GM12878 (cell line): ENCODE results near the gene METTL27. TPM values are rescaled to one million over a fixed set of nuclear protein-coding genes. Genes with fewer than 3 reads are reported as not detected.

Source experiments
- ATAC-seq: fragments of 200-7000 bp; cut with Tn5 transposase; 3 replicates; pipeline ENCODE4 v1.9.1; 2020; ENCODE audit warnings: mild to moderate bottlenecking, moderate library complexity
- BruUV-seq: library from RNA; stranded (reverse); fragments of 400-500 nt; replicated peaks from 2 replicates; lab custom pipeline; 2021; lab: Mats Ljungman, UMichigan
- CTCF ChIA-PET: fragments of 300-600 bp; sonication (Branson Sonifier 250); formaldehyde crosslinking; extraction: SDS; loops from one replicate; lab custom pipeline; 2021; ENCODE audit warnings: inconsistent platforms; lab: Yijun Ruan, JAX
- POLR2A ChIA-PET: fragments of 350-600 bp; formaldehyde crosslinking; extraction: SDS; loops from one replicate; lab custom pipeline; 2021; ENCODE audit warnings: inconsistent platforms; lab: Charles Lee
- RAD21 ChIA-PET: fragments of 300-600 bp; sonication (Branson Sonifier 250); formaldehyde crosslinking; loops from one replicate; lab custom pipeline; 2023; ENCODE audit warnings: antibody characterized with exemption; ENCODE audit not compliant: unreplicated experiment; lab: Charles Lee
- SMC1A ChIA-PET: fragments of 300-600 bp; sonication (Branson Sonifier 250); formaldehyde crosslinking; loops from one replicate; lab custom pipeline; 2023; ENCODE audit not compliant: unreplicated experiment, uncharacterized antibody; lab: Charles Lee
- DNase-seq: peaks from one replicate; pipeline ENCODE4 v3.0.0-alpha.2; 2011; ENCODE audit warnings: low read depth, low spot score
- FAIRE-seq: peaks from 3 replicates; lab custom pipeline; 2011; peaks lifted over from hg19 to GRCh38; lab: Jason Lieb, UNC
- H2AFZ ChIP-seq: 2 replicates; pipeline ENCODE4 v1.6.0; 2011; ENCODE audit warnings: low read depth, low read length, control low read depth; ENCODE audit not compliant: control insufficient read depth
- H3K27ac ChIP-seq: 2 replicates; pipeline ENCODE4 v1.5.1; 2011; ENCODE audit warnings: control low read depth; ENCODE audit not compliant: control insufficient read depth, insufficient read depth
- H3K27me3 ChIP-seq, 2 experiments: replicated peaks in 1 of 2; 2 replicates each; pipeline versions ENCODE4 v1.6.0 to v1.6.1; 2011; ENCODE audit warnings: low read length in 1 of 2; ENCODE audit not compliant: control insufficient read depth in 2 of 2, insufficient read depth in 2 of 2
- H3K36me3 ChIP-seq, 2 experiments: 2 replicates each; pipeline ENCODE4 v1.5.1; 2011; ENCODE audit warnings: low read length in 1 of 2; ENCODE audit not compliant: control insufficient read depth in 2 of 2, insufficient read depth in 2 of 2
- H3K4me1 ChIP-seq: 2 replicates; pipeline ENCODE4 v1.6.1; 2011; ENCODE audit warnings: mild to moderate bottlenecking, low read length, moderate library complexity, mixed read lengths; ENCODE audit not compliant: control insufficient read depth, insufficient read depth
- H3K4me2 ChIP-seq: 2 replicates; pipeline ENCODE4 v1.6.0; 2011; ENCODE audit warnings: control low read depth; ENCODE audit not compliant: control insufficient read depth, insufficient read depth
- H3K4me3 ChIP-seq: fragments of 200-600 bp; sonication (generic); 2 replicates; pipeline ENCODE4 v1.5.1; 2016
- H3K79me2 ChIP-seq: 2 replicates; pipeline ENCODE4 v1.6.0; 2011; ENCODE audit warnings: low read length; ENCODE audit not compliant: control insufficient read depth, insufficient read depth
- H3K9ac ChIP-seq: 2 replicates; pipeline ENCODE4 v1.8.0; 2011; ENCODE audit warnings: low read length, control low read depth, mixed read lengths; ENCODE audit not compliant: control insufficient read depth, insufficient read depth
- H3K9me3 ChIP-seq: replicated peaks from 3 replicates; pipeline ENCODE4 v1.5.1; 2011; ENCODE audit warnings: mild to moderate bottlenecking, low read length; ENCODE audit not compliant: control insufficient read depth, insufficient read depth
- H4K20me1 ChIP-seq: 2 replicates; pipeline ENCODE4 v1.6.0; 2011; ENCODE audit not compliant: control insufficient read depth, insufficient read depth
- DPF2 ChIP-seq: fragments of 450-650 bp; IDR thresholded peaks from 2 replicates; pipeline ENCODE4 v1.6.1; 2017; ENCODE audit warnings: mild to moderate bottlenecking
- HDAC2 ChIP-seq: fragments of 200-600 bp; sonication (generic); IDR thresholded peaks from 2 replicates; pipeline ENCODE4 v1.6.1; 2017
- KAT2A ChIP-seq: conservative IDR thresholded peaks from 2 replicates; pipeline ENCODE4 v1.6.1; 2011; ENCODE audit warnings: low read depth, low read length; ENCODE audit not compliant: control insufficient read depth
- KDM1A ChIP-seq: fragments of 200-600 bp; sonication (generic); IDR thresholded peaks from 2 replicates; pipeline ENCODE4 v1.6.1; 2016; ENCODE audit warnings: borderline replicate concordance
- RBBP5 ChIP-seq: fragments of 200-600 bp; sonication (generic); conservative IDR thresholded peaks from 2 replicates; pipeline ENCODE4 v1.6.1; 2016
- RELA ChIP-seq: fragments of 450-650 bp; IDR thresholded peaks from 2 replicates; pipeline ENCODE4 v1.8.0; 2014; ENCODE audit warnings: borderline replicate concordance; ENCODE audit not compliant: partially characterized antibody
- RFX5 ChIP-seq: IDR thresholded peaks from 2 replicates; pipeline ENCODE4 v1.6.1; 2011; ENCODE audit warnings: low read depth, low read length, improper control_type of control experiment
- RUNX3 ChIP-seq: IDR thresholded peaks from 2 replicates; pipeline ENCODE4 v1.6.1; 2012; ENCODE audit warnings: low read length, inconsistent platforms
- SMAD5 ChIP-seq: IDR thresholded peaks from 2 replicates; pipeline ENCODE4 v1.6.1; 2016; ENCODE audit warnings: antibody characterized with exemption, low read depth
- SRF ChIP-seq, 2 experiments: IDR thresholded peaks; 2 replicates each; pipeline ENCODE4 v1.6.1; 2011; ENCODE audit warnings: low read depth in 2 of 2, low read length in 2 of 2, mild to moderate bottlenecking in 1 of 2, moderate library complexity in 1 of 2
- TAF1 ChIP-seq: IDR thresholded peaks from 2 replicates; pipeline ENCODE4 v1.6.1; 2011; ENCODE audit warnings: mild to moderate bottlenecking, low read depth, low read length, borderline replicate concordance
- TCF12 ChIP-seq: IDR thresholded peaks from 2 replicates; pipeline ENCODE4 v1.6.1; 2011; ENCODE audit warnings: low read depth, mild to moderate bottlenecking, low read length
- YBX1 ChIP-seq: fragments of 450-650 bp; IDR thresholded peaks from 2 replicates; pipeline ENCODE4 v1.6.1; 2016; ENCODE audit warnings: antibody characterized with exemption
- WGBS: methylation state at CpG from one replicate; pipeline ENCODE4 v1.1.6; 2016; ENCODE audit warnings: low lambda C conversion rate; ENCODE audit not compliant: insufficient replicate concordance, insufficient coverage; ENCODE audit errors: missing lambda C conversion rate; 5-methylcytosine and 5-hydroxymethylcytosine counted together
- in situ Hi-C: fragments of 300-500 bp; cut with MboI; formaldehyde crosslinking; loops from 9 replicates; pipeline ENCODE4 v1.14.3; 2018; ENCODE audit warnings: mixed read lengths
- intact Hi-C: fragments of 100-400 bp; cut with micrococcal nuclease; formaldehyde crosslinking; loops from one replicate; pipeline ENCODE4 v1.14.2; 2022; ENCODE audit not compliant: unreplicated experiment
- polyA plus RNA-seq, 11 experiments: library from polyadenylated mRNA; depleted of rRNA in 4 of 11; unstranded in 6 of 11; stranded (reverse) in 5 of 11; fragments of >200 nt; fragmentation: Nextera tagmentation in 4 of 11; fragmentation: Illumina TruSeq in 1 of 11; extraction: Ambion mirVana in 4 of 11; extraction: Trizol in 1 of 11; gene quantifications; 1 replicate in 1 of 11; 2 replicates in 10 of 11; pipeline versions ENCODE4 v1.2.1 to v1.2.3, GENCODE V29; 2011 to 2016; ENCODE audit warnings: inconsistent platforms in 2 of 11, missing spikeins in 2 of 11, low read depth in 1 of 11
- total RNA-seq, 4 experiments: library from RNA; depleted of rRNA in 3 of 4; stranded (reverse); fragments of >200 nt in 3 of 4; fragmentation: Illumina TruSeq in 1 of 4; extraction: Trizol in 1 of 4; gene quantifications; 2 replicates each; pipeline versions ENCODE4 v1.2.1 to v1.2.3, GENCODE V29; 2013 to 2021

Gene METTL27
- total and polyA plus RNA-seq, 10 of the 15 experiments (the other 5 are each of a cell fraction or from before 2014, with no cell fraction given), result 0.10 to 3.4 (median 0.68) TPM

DNA sequence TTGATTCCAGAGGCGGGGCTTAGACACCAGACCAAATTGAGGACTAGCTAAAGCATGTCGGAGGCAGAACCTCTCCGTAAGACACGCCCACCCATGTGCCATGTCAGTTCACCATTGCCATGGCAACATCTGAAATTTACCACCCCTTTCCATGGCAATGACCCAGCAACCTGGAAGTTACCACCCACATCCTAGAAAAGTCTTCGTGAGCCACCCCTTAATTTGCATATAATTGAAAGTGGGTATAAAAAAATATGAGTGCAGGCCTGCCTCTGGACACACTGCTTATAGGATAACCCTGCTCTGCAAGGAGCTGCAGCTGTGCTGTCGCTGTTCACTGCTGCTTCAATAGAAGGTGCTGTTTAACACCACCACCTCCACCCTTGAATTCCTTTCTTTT lies 46.6 kb upstream of the METTL27 start:
- ChIA-PET SMC1A (no interaction called here), CTCF (no interaction called here)
- no peaks in the 10 kb centered on the region for H3K27me3 ChIP-seq
- H3K4me1 ChIP-seq, result no peaks in the 10 kb centered on the region
- no peaks in the 10 kb centered on the region for H4K20me1 ChIP-seq
- no peak overlapping the region for H2AFZ ChIP-seq
- no peak for DNase-seq
- no peaks in the 10 kb centered on the region for H3K79me2 ChIP-seq
- intact Hi-C loops, result no loop called here
- no peak for TF ChIP-seq RELA
- TF ChIP-seq DPF2, result no peak
- no peak for TF ChIP-seq SRF (IDR thresholded peaks at IDR 0.05; ENCODE audit: low read depth in 2 of 2, low read length in 2 of 2)
- no peak for TF ChIP-seq SMAD5
- no peak for TF ChIP-seq RBBP5
- TF ChIP-seq TCF12, result no peak
- TF ChIP-seq RUNX3, result no peak
- TF ChIP-seq KAT2A, result no peak
- no peak for TF ChIP-seq YBX1
- no peak for TF ChIP-seq KDM1A
- no peak for TF ChIP-seq HDAC2
- no peak for TF ChIP-seq RFX5
- TF ChIP-seq TAF1, result no peak
- TF ChIP-seq, all 136 proteins: peak for 0
- ATAC-seq (no peak), FAIRE-seq (no peak)
- no TSS peak for BruUV-seq
- ChIA-PET POLR2A (no interaction called here), RAD21 (no interaction called here)
- no peak overlapping the region for H3K4me3 ChIP-seq
- no peaks in the 10 kb centered on the region for H3K36me3 ChIP-seq
- WGBS, result 40% methylated on average over 6 of the region's 6 CpGs
- no peak overlapping the region for H3K9ac ChIP-seq
- no peaks in the 10 kb centered on the region for H3K9me3 ChIP-seq
- no peak overlapping the region for H3K27ac ChIP-seq
- H3K4me2 ChIP-seq, result no peak overlapping the region
- in situ Hi-C loops, result no loop called here
